Activated T-cell treated with anti-CD3 and anti-CD28 coated beads, Interleukin-2, amount 50 U/mL, for 72 hours (primary cell): ENCODE measurements around the gene PRKCA. TPM values are rescaled to one million over a fixed set of nuclear protein-coding genes. Genes with fewer than 3 reads are reported as not detected.

ENCODE experiments used
- ATAC-seq, 2 donors: fragments of 150-1000 bp; cut with Tn5 transposase; replicated peaks in 1 of 2; 2 replicates each; pipeline ENCODE4 v1.10.0; 2021; ENCODE audit warnings: moderate library complexity in 2 of 2, mild to moderate bottlenecking in 1 of 2
- DNase-seq, 2 donors: peaks; one replicate each; pipeline ENCODE4 v3.0.0; 2021 to 2022; ENCODE audit warnings: mixed read lengths in 1 of 2
- H3K27ac Mint-ChIP-seq: one replicate; pipeline ENCODE4 v1.8.0; 2022; ENCODE audit warnings: mild to moderate bottlenecking, moderate library complexity, mixed read lengths
- H3K27me3 Mint-ChIP-seq: one replicate; pipeline ENCODE4 v1.8.0; 2022; ENCODE audit warnings: low read depth, mixed read lengths
- H3K36me3 Mint-ChIP-seq, 2 donors: one replicate each; pipeline ENCODE4 v1.8.0; 2022; ENCODE audit warnings: mixed read lengths in 2 of 2, mild to moderate bottlenecking in 1 of 2; ENCODE audit not compliant: insufficient read depth in 2 of 2
- H3K4me1 Mint-ChIP-seq: one replicate; pipeline ENCODE4 v1.8.0; 2022; ENCODE audit warnings: low read depth, mixed read lengths
- H3K4me3 Mint-ChIP-seq, 2 donors: one replicate each; pipeline ENCODE4 v1.8.0; 2022; ENCODE audit warnings: mild to moderate bottlenecking in 2 of 2, mixed read lengths in 2 of 2, moderate library complexity in 2 of 2
- H3K9me3 Mint-ChIP-seq, 2 donors: one replicate each; pipeline ENCODE4 v1.8.0; 2022; ENCODE audit warnings: mixed read lengths in 2 of 2
- total RNA-seq, 2 donors: library from RNA; stranded (reverse); gene quantifications; one replicate each; pipeline ENCODE4 v1.2.3, GENCODE V29; 2022

The PRKCA gene
- total RNA-seq, 2 donors from 2014 or later, result 126 to 138 TPM

DNA sequence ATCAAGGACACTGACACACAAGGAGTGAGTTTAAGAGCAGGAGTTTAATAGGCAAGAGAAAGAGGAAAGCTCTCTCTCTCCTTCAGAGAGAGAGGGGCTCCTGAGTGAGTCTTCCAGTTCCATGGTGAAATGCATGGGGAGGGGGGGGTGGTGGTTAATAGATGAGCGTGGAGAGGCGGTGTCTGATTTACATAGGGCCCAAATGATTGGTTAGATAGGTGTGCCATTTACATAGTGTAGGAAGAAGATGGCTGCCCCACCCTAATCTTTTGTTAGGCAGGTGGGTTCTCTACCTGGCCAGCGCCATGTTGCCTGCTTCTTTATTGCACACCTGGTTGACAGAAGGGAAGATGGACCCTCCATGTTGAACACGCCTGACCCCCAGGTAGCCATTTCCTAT is 282.5 kb downstream of the PRKCA start:
- Mint-ChIP-seq H3K9me3 (peaks cover 6 to 7% of the 10 kb centered on the region in 2 donors), H3K27me3 (no peaks in the 10 kb centered on the region), H3K4me1 (peaks cover 5% of the 10 kb centered on the region), H3K4me3 (no peak overlapping the region), H3K27ac (no peak overlapping the region), H3K36me3 (peaks cover 9 to 20% of the 10 kb centered on the region in 2 donors)
- no peak for ATAC-seq
- DNase-seq, result no peak

DNA sequence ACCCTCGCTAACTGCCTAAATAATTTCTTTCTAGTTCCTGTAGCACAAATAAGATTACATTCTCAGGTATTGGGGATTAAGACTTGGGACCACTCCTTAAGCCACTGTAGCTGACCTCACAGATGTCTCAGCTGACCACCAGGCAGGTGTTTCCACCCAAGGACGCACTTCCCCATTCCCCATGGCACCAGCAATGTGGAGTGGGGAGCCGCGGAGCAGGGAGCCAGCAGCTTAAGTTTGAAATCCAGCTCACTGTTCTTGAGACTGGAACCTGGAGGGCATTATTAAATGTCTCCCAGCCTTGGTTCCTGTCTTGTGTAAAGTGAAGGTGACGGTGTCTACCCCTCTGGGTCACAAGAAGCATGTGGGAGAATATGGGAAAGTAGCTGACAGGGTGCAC is 283.1 kb downstream of the PRKCA start:
- no peak overlapping the region for H3K27ac Mint-ChIP-seq
- no peak overlapping the region for H3K4me3 Mint-ChIP-seq
- DNase-seq (no peak), ATAC-seq (no peak)
- no peaks in the 10 kb centered on the region for H3K27me3 Mint-ChIP-seq
- H3K9me3 Mint-ChIP-seq, result peaks cover 6 to 7% of the 10 kb centered on the region in 2 donors
- H3K36me3 Mint-ChIP-seq, result peaks cover 9 to 20% of the 10 kb centered on the region in 2 donors
- peaks cover 5% of the 10 kb centered on the region for H3K4me1 Mint-ChIP-seq

DNA sequence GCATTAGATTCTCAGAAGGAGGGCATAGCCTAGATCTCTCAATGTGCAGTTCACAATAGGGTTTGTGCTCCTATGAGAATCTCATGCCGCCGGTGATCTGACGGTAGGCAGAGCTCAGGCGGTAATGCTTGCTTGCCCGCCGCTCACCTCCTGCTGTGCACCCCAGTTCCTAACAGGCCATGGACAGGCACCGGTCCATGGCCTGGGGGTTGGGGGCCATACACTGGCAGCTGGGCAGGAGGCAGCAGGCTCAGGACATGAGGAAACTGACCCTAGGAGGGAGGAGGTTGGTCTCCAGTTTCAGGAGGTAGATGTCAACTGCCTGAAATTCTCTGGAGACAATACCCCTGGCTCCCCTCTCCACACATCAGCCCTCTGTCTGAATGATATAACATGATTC is 287.5 kb downstream of the PRKCA start:
- H3K36me3 Mint-ChIP-seq, result peaks cover 3 to 7% of the 10 kb centered on the region in 2 donors
- no peak overlapping the region for H3K27ac Mint-ChIP-seq
- no peak overlapping the region for H3K4me3 Mint-ChIP-seq
- no peaks in the 10 kb centered on the region for H3K27me3 Mint-ChIP-seq
- H3K4me1 Mint-ChIP-seq, result peaks cover 5% of the 10 kb centered on the region
- ATAC-seq (no peak), DNase-seq (no peak)
- peaks cover 0 to 3% of the 10 kb centered on the region in 2 donors for H3K9me3 Mint-ChIP-seq

DNA sequence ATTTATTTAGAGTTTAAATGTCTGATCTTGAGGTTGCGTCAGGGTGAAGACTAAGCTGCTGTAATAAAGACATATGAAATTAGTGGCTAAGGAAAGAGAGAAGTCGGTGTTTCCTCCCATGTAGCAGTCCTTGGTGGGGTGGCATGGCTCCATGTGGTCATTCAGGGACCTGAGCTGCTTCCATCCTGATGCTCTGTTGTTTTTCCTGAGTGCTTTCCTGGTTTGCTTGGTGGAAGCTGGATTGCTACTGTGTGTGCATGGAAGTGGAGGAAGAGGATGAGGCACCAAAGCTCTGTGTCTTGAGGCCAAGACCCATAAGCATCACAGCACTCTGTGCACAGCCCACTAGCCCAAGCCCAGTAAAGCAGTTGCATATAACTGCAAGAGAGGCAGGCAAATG is 290.7 kb downstream of the PRKCA start:
- H3K27me3 Mint-ChIP-seq, result no peaks in the 10 kb centered on the region

DNA sequence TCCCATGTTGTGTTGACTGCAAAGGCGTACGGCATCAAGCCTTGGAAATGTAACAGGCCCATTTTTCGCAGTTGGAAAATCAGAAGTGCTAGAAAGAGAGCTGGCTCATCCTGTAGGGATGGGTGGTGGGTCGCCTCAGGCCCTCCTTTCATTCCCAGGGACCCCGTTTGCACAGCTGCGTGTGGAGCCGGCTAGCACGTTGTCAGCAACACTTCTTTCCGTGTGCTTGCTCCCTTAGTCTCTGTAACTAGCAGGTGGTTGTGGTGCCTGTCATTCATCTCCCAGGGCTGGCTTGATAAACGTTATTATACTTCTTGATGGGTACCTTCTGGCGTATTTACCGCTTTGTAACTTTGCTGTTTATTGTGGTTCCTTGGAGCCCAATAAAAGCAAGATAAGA is 293.5 kb downstream of the PRKCA start:
- peaks cover 0 to 3% of the 10 kb centered on the region in 2 donors for H3K9me3 Mint-ChIP-seq
- no peak overlapping the region for H3K27ac Mint-ChIP-seq
- no peak for ATAC-seq
- no peak overlapping the region for H3K4me3 Mint-ChIP-seq
- H3K27me3 Mint-ChIP-seq, result no peaks in the 10 kb centered on the region
- H3K36me3 Mint-ChIP-seq, result peaks cover 5 to 18% of the 10 kb centered on the region in 2 donors
- no peak for DNase-seq
- H3K4me1 Mint-ChIP-seq, result no peaks in the 10 kb centered on the region

More for the DNA sequence above, 290.7 kb downstream of the PRKCA start:
- peaks cover 0 to 3% of the 10 kb centered on the region in 2 donors for H3K9me3 Mint-ChIP-seq
- no peak overlapping the region for H3K4me3 Mint-ChIP-seq
- H3K36me3 Mint-ChIP-seq, result peaks cover 5 to 18% of the 10 kb centered on the region in 2 donors
- no peak overlapping the region for H3K27ac Mint-ChIP-seq
- DNase-seq (no peak), ATAC-seq (no peak)
- peaks cover 3% of the 10 kb centered on the region for H3K4me1 Mint-ChIP-seq

DNA sequence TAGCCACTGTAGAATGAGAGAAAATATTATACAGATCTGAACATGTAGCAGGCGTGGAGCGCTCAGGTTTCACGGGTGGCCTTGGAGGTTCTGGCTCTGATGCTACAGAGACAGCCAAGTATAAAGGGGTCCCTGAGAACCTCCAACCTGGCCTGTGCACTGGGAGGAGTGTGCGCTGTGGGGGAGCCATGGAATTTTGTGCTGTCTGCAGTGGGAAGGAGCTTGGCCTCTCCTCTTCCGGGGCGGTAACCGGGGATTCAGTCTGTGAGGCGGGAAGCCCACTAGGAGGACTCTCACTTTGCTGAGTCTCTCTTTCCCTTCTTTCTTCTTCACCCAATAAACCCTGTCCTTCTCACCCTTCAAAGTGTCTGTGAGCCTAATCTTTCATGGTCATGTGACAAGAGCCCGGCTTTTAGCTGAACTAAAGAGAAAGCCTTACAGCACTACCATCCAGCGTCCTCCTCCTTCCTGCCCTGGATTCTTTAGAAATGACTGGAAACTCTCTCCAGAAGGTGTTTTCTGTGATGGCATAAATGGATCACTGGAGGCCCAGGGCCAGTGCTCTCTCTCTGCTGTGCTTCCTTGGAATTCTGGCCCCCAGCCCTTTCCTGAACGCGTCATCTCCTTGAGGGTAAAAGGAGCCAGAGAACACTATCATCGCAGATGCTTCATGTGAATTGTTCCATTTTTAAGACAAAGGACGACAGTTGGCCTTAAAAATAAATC is 300.4 kb downstream of the PRKCA start:
- peak overlapping the region; percentile 67 for H3K27ac Mint-ChIP-seq

DNA sequence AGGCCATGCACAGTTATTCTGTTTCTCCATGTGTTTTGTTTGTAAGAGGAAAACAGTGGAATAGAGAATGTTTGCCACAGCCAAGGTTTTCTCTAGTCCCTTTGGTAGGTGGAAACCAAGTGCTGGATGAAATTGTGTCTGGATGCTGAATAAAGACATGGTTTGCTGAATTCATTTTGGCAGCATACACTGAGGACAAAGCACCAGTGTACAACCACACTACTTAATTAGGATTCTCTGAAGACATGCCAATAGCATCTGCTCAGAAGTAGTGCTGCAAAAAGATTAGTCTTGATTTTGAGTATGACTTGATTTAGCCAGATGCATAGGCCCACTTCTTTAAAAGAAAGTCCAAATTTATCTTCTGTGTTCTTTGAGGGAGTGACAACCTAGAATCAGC is 302.0 kb downstream of the PRKCA start:
- H3K9me3 Mint-ChIP-seq, result peaks cover 5 to 11% of the 10 kb centered on the region in 2 donors
- H3K27me3 Mint-ChIP-seq, result no peaks in the 10 kb centered on the region
- peaks cover 13% of the 10 kb centered on the region for H3K4me1 Mint-ChIP-seq
- H3K36me3 Mint-ChIP-seq, result peaks cover 3 to 11% of the 10 kb centered on the region in 2 donors
- no peak overlapping the region for H3K4me3 Mint-ChIP-seq
- no peak overlapping the region for H3K27ac Mint-ChIP-seq
- ATAC-seq (no peak), DNase-seq (no peak)

More for the DNA sequence above, 300.4 kb downstream of the PRKCA start:
- peaks cover 2 to 3% of the 10 kb centered on the region in 2 donors for H3K36me3 Mint-ChIP-seq
- H3K9me3 Mint-ChIP-seq, result peaks cover 0 to 4% of the 10 kb centered on the region in 2 donors
- peaks cover 13% of the 10 kb centered on the region for H3K4me1 Mint-ChIP-seq
- H3K4me3 Mint-ChIP-seq, result no peak overlapping the region
- DNase-seq, result no peak
- H3K27me3 Mint-ChIP-seq, result no peaks in the 10 kb centered on the region
- no peak for ATAC-seq

DNA sequence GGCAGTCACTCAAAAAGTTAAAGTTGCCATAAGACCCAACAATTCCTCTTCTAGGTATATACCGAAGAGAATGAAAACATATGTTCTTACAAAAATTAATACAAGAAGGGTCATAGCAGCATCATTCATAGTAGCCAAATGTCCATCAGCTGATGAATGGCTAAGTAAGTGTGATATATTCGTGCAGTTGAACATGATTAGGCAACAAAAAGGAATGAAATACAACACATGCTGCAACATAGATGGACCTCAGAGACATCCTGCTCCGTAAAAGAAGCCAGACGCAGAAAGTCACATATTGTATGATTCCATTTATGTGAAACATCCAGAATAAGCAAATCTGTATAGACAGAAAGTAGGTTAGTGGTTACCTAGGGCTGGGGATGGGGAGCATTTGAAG is 303.1 kb downstream of the PRKCA start:
- Mint-ChIP-seq H3K9me3 (peaks cover 10 to 15% of the 10 kb centered on the region in 2 donors), H3K36me3 (peaks cover 6 to 17% of the 10 kb centered on the region in 2 donors), H3K4me3 (no peak overlapping the region), H3K27me3 (no peaks in the 10 kb centered on the region), H3K27ac (no peak overlapping the region), H3K4me1 (peaks cover 21% of the 10 kb centered on the region)
- ATAC-seq (no peak), DNase-seq (no peak)

DNA sequence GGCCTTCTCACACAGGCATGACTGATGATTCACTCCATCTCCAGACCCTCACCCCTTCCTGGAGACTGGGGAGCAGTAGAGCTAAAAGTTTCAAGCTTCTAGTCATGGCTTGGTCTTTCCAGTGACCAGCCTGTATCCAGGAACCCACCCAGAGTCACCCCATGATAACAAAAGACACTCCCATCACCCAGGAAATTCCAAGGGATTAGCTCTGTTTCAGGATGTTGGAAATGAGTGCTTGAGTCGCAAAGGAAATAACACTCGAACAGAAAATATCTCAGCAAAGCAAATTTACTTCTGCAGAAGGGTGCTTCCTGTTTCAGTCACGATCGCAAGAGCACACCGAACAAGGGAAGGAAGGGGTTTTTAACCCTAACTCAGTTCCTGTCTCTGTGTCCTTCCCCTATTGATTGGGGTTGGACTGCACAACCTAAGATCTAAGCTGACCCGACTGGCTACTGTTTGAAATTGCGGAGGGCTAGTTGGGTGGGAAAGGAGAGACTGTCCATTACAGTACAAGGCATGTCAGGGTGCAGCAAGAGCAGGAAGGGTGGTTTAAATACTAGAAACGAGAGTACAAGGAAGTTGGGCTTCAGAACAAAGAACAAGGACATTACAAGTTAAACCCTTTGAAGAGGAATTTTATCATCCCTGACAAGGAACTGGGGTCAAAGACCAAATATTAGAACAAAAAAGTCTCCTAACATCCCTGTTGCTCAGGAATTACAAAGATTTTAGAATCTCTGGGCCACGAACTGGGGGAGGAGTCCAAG is 308.1 kb downstream of the PRKCA start:
- DNase-seq, result no peak
- H3K36me3 Mint-ChIP-seq, result peaks cover 6 to 30% of the 10 kb centered on the region in 2 donors
- H3K27me3 Mint-ChIP-seq, result no peaks in the 10 kb centered on the region
- H3K9me3 Mint-ChIP-seq, result peaks cover 12 to 19% of the 10 kb centered on the region in 2 donors
- peaks cover 31% of the 10 kb centered on the region for H3K4me1 Mint-ChIP-seq
- no peak overlapping the region for H3K4me3 Mint-ChIP-seq
- no peak for ATAC-seq
- no peak overlapping the region for H3K27ac Mint-ChIP-seq

DNA sequence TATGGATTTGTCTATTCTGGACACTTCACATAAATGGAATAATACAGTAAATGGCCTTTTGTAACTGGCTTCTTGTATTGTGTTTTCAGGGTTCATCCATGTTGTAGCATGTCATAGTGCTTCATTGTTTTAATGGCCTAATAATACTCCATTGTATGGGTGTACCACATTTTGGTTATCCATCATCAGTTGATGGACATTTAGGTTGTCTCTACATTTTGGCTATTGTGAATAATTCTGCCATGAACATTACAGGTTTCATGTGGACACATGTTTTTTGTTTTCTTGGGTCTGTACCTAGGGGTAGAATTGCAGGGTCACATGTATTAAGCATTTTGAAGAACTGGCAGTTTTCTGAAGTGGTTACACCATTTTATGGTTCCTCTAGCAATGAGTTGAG is 309.0 kb downstream of the PRKCA start:
- Mint-ChIP-seq H3K9me3 (peaks cover 12 to 19% of the 10 kb centered on the region in 2 donors), H3K36me3 (peaks cover 4 to 31% of the 10 kb centered on the region in 2 donors), H3K27ac (peak overlapping the region; percentile 42), H3K27me3 (no peaks in the 10 kb centered on the region), H3K4me3 (no peak overlapping the region), H3K4me1 (peaks cover 34% of the 10 kb centered on the region)
- DNase-seq, result no peak
- ATAC-seq, result no peak

DNA sequence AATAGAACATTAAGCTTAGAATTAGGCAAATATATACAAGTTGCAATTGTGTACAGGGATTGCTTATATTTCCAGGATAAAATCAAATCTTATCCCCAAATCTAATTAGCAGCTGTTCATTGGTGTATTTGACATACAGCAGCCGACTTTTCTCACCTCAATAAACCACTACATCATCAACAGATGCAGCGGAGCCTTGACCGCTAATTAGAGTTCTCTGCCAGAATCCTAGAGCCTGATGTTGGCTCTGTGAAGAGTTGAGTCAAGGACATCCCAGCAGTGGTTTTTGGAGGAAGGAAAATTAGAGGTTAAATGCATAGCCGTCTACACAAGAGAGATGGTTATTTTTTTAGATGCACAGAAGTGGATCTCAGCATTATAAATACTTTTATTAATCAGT is 310.6 kb downstream of the PRKCA start:
- Mint-ChIP-seq H3K27ac (no peak overlapping the region), H3K9me3 (peaks cover 12 to 15% of the 10 kb centered on the region in 2 donors), H3K4me3 (no peak overlapping the region), H3K4me1 (peaks cover 46% of the 10 kb centered on the region), H3K36me3 (peaks cover 2 to 30% of the 10 kb centered on the region in 2 donors), H3K27me3 (no peaks in the 10 kb centered on the region)
- no peak for DNase-seq
- no peak for ATAC-seq

DNA sequence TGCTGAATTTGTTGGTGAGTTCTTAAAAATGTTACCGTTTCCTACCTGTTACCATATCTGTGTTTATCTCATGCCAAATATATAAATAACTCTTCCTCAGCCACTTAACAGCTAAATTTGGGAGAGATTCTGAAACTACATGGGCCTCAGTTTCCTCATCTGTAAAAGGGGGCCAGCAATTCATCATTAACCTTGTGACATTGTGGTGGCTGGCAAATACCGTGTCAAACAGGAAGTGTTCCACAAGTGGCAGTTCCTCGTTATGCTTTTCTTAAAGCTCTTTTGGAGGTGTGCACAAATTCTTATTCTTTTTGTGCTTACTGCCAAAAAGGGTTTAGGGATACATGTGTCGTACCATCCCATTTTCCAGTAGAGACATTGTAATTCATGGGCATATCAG is 312.1 kb downstream of the PRKCA start:
- peaks cover 46% of the 10 kb centered on the region for H3K4me1 Mint-ChIP-seq
- peak overlapping the region; percentile 73 for H3K27ac Mint-ChIP-seq
- ATAC-seq (no peak), DNase-seq (no peak)
- H3K4me3 Mint-ChIP-seq, result no peak overlapping the region
- H3K36me3 Mint-ChIP-seq, result peaks cover 2 to 22% of the 10 kb centered on the region in 2 donors
- peaks cover 6 to 9% of the 10 kb centered on the region in 2 donors for H3K9me3 Mint-ChIP-seq
- H3K27me3 Mint-ChIP-seq, result no peaks in the 10 kb centered on the region

DNA sequence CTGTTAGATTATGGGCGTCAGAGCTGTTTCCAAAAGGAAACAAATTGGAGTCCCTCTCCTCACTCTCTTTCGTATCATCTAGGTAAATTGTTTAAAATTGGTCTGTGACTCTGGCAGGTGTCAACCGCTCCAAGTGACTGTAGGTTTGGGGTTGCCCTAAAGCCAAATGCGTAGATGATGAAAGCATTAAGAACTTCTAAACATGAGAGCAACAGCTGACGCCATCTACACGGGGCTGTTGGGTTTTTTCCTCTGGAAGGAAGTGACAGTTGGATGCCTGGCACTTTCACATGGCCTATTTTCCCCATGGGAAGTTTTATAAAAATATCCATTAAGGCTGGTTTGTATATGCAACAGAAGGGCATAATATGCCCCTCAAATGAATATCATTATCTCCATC is 316.8 kb downstream of the PRKCA start:
- H3K27me3 Mint-ChIP-seq, result no peaks in the 10 kb centered on the region
- H3K9me3 Mint-ChIP-seq, result peaks cover 0 to 4% of the 10 kb centered on the region in 2 donors
- peak overlapping the region; percentile 46 for H3K27ac Mint-ChIP-seq
- H3K4me3 Mint-ChIP-seq, result no peak overlapping the region
- ATAC-seq (no peak), DNase-seq (no peak)
- H3K36me3 Mint-ChIP-seq, result peaks cover 0 to 13% of the 10 kb centered on the region in 2 donors
- H3K4me1 Mint-ChIP-seq, result peaks cover 40% of the 10 kb centered on the region
